ENCODE results near the gene STARD3.

GRCh38 chr17:39658346-39658745, 21.4 kb downstream of the STARD3 start:
- no peak for TF ChIP-seq CTCF (IDR thresholded peaks at IDR 0.05)
- no peak for TF ChIP-seq POLR2A (IDR thresholded peaks at IDR 0.05)

Measured in Peyer's patch (tissue), 4 donors.